BE2C (cell line): ENCODE measurements around the gene RABGAP1.

Source experiments
- DNase-seq: peaks from one replicate; pipeline ENCODE4 v3.0.0-alpha.2; 2020
- H3K27me3 ChIP-seq: fragments of 250-450 bp; sonication (Bioruptor Pico); 2 replicates; pipeline ENCODE4 v1.5.1; 2020; ENCODE audit warnings: mild to moderate bottlenecking
- H3K36me3 ChIP-seq: fragments of 250-450 bp; sonication (Bioruptor Pico); 2 replicates; pipeline ENCODE4 v1.5.1; 2020; ENCODE audit warnings: mild to moderate bottlenecking
- H3K4me1 ChIP-seq: fragments of 250-450 bp; sonication (Bioruptor Pico); 2 replicates; pipeline ENCODE4 v1.5.1; 2020
- H3K4me3 ChIP-seq: 2 replicates; pipeline ENCODE4 v1.5.1; 2011; ENCODE audit warnings: low read depth, low read length
- H3K9me3 ChIP-seq: fragments of 250-450 bp; sonication (Bioruptor Pico); 2 replicates; pipeline ENCODE4 v1.5.1; 2020
- CTCF ChIP-seq: IDR thresholded peaks from 2 replicates; pipeline ENCODE4 v1.5.1; 2012; ENCODE audit warnings: mild to moderate bottlenecking, low read depth, low read length

Gene RABGAP1

GRCh38 chr9:123008909-123009308, 68.1 kb downstream of the RABGAP1 start:
- H3K4me3 ChIP-seq = no peak overlapping the region
- H3K36me3 ChIP-seq = peaks cover 14% of the 10 kb centered on the region
- no peak for DNase-seq
- no peaks in the 10 kb centered on the region for H3K4me1 ChIP-seq
- no peaks in the 10 kb centered on the region for H3K27me3 ChIP-seq
- TF ChIP-seq CTCF = no peak
- no peaks in the 10 kb centered on the region for H3K9me3 ChIP-seq

GRCh38 chr9:123011380-123011779, 70.6 kb downstream of the RABGAP1 start:
- Histone ChIP-seq H3K4me1 (no peaks in the 10 kb centered on the region), H3K27me3 (no peaks in the 10 kb centered on the region), H3K36me3 (peaks cover 20% of the 10 kb centered on the region), H3K9me3 (no peaks in the 10 kb centered on the region), H3K4me3 (no peak overlapping the region)
- no peak for TF ChIP-seq CTCF
- DNase-seq = no peak

- no peak for TF ChIP-seq CTCF
- H3K4me3 ChIP-seq = no peak overlapping the region
- H3K4me1 ChIP-seq = no peaks in the 10 kb centered on the region
- no peak for DNase-seq
- H3K36me3 ChIP-seq = peaks cover 24% of the 10 kb centered on the region
- H3K9me3 ChIP-seq = no peaks in the 10 kb centered on the region
- no peaks in the 10 kb centered on the region for H3K27me3 ChIP-seq
Measured at GRCh38 chr9:123011878-123012528, 71.2 kb downstream of the RABGAP1 start.

GRCh38 chr9:123016631-123017030, 75.8 kb downstream of the RABGAP1 start:
- no peaks in the 10 kb centered on the region for H3K9me3 ChIP-seq
- H3K4me3 ChIP-seq = no peak overlapping the region
- H3K27me3 ChIP-seq = no peaks in the 10 kb centered on the region
- H3K4me1 ChIP-seq = no peaks in the 10 kb centered on the region
- peaks cover 20% of the 10 kb centered on the region for H3K36me3 ChIP-seq
- no peak for DNase-seq
- no peak for TF ChIP-seq CTCF

- TF ChIP-seq CTCF = no peak
- Histone ChIP-seq H3K36me3 (peaks cover 18% of the 10 kb centered on the region), H3K4me1 (no peaks in the 10 kb centered on the region), H3K9me3 (no peaks in the 10 kb centered on the region), H3K4me3 (no peak overlapping the region), H3K27me3 (no peaks in the 10 kb centered on the region)
- DNase-seq = no peak
Measured at GRCh38 chr9:123020796-123021195, 80.0 kb downstream of the RABGAP1 start.

GRCh38 chr9:123026425-123026824, 85.6 kb downstream of the RABGAP1 start:
- no peaks in the 10 kb centered on the region for H3K9me3 ChIP-seq
- no peak overlapping the region for H3K4me3 ChIP-seq
- no peaks in the 10 kb centered on the region for H3K27me3 ChIP-seq
- no peak for DNase-seq
- peaks cover 9% of the 10 kb centered on the region for H3K36me3 ChIP-seq
- no peaks in the 10 kb centered on the region for H3K4me1 ChIP-seq
- no peak for TF ChIP-seq CTCF
